NCI-H526 treated with DMSO at 0.1 percent for 48 hours (cell line): ENCODE results near the gene P2RX3.
"Not testable (repeated sequence)": the region's sequence is repeated elsewhere in the genome, so short reads cannot be mapped to it uniquely, and the experiment has no call there.

Source experiments
- DNase-seq: peaks from one replicate; lab custom pipeline; 2025; lab: John Stamatoyannopoulos, UW

The P2RX3 gene

DNA sequence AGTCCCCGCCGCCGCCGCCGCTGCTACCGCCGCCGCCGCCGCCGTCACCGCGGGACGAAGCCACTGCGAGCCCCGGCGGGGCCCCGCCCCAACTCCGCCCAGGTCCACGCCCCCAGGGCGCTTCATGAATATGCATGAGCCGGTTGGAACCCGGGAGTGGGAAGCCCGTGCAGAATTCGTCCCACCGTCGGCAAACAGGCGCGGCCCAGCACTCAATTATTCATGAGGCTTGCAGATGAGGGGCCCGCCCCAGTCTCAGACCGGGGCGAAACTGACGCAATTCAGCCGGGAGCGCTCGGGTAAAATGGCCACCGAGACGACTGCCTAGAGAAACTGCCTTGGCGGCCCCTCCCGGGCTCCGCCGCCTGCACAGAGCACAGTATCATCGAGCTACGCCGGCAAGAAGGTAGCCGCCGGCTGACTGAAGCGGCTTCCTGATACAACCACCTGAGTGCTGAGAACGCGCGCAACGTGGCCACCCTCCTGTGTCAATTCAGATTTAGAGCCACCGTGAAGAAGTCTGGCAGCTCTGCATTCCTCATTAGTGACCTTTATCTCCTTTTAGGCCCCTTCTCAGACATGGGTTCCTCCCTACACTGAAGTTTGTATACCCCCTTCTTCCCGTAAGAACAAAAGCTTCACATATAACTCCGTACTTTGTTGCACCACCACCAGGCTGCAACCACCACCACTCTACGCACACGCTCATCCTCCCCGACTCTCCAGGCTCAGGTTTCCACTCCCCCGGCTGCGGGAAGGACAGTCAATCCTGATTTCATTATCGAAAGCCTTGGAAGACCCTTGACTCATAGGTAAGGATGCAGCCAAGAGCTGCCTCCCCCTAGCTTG lies 13.0 kb upstream of the P2RX3 start, which contains the start of gene TNKS1BP1:
TNKS1BP1 (minus strand) TSS at position 67 of the 849 bp plus-strand sequence. CDS start 3,067 bp downstream, outside the sequence.
- peak; percentile 94 for DNase-seq

DNA sequence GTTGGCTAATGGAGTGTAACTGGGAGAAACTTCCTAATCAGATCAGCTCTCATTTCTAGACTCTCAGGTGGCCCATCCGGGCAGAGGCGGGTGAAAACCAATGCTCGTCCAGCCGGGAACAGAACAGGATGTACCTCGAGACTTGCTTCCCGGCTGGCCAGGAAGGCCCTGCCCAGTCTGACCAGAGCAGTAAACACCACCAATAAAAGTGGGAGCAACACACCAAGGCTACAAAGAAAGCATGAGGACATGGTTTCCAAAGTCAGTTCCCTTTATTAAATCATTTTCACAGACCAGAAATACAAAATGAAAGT lies 12.5 kb upstream of the P2RX3 start:
- DNase-seq = no peak

DNA sequence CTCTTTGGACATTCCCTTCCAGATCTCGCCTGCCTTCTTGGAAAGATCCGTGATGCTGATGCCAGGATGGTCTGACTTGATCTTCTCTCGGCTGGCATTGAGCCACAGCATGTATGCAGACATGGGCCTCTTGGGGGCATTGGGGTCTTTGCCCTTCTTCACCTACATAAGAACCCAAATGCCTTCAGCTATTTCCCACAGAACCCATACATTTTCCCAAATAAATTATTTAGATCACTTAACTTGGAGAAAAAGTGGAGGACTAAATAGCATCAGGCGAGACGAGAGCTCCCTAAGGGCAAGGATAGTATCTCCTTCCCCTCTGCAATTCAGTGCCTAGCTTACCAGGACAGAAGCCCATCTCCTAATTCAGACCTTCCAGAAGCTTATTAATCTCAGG lies 10.4 kb upstream of the P2RX3 start:
- DNase-seq = no peak

DNA sequence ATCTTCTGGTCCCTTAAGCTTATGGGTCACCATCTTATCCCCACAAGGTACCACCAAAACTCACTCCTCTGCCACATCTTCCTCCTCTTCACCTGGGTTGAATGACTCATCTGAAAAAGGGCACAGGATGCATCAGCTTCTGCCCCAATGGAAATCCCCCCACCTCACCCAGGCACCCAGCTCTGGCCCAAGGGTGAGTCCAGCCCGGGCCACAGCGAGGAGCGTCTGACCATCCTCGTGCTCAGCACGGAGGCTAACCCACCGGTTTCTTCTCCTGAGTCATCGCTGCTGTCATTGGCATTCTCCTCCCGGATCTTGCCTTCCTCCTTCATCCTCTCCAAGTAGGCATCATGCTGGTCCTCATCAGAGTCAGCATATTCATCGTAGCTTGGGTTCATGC lies 8.1 kb upstream of the P2RX3 start:
- DNase-seq = no peak

DNA sequence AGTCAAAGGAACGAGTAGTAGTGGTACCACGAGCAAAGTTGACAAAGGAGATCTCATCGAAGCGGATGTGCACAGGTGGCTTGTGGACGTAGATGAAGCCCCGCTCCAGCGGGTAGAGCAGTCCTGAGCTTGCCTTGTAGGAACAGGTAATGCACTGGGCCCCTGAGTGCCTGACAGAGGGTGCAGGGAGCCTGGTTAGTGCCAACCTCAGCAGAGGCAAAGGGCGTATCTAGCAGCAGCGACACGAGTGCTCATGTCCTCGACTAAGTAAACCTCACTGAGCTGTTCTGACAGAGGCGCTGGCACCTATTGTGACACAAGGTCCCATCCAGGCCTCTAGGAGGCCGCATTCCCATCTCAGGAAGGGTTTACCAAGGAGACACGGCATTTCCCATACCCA lies 6.4 kb upstream of the P2RX3 start:
- no peak for DNase-seq

DNA sequence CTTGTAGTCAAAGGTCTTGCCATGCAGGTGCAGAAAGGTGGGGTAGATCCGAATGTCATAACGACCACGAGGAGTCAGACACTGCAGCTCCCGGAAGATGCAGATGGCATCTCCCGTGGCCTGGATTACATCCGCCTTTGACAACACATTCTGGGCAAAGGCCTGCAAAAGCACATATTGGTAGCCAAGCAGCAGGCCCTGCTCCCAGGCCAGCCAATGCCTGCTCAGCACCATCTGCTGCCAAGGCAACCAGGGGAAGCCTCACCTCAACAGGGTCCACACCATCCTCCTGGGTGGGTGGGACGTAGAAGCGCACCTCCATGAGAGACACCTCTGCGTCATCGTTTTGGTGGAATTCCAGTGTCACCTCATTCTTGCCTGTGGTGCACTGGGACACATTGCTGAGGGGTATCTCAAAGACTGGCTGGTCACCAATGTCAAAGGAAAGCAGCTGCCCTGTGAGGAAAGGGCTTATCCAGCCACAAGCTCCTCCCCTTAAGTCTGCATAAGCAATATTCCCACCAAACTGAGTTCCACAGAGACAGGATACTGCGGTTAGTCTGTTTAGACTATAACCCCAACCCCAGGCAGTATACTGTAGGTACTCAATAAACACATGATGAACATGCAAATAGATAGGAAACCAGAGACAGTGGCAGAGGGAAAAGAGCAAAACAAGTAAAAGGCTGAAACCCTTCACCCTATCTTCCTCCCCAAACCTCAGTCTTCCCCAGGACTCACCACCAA lies 5.3 kb upstream of the P2RX3 start:
- DNase-seq = no peak

DNA sequence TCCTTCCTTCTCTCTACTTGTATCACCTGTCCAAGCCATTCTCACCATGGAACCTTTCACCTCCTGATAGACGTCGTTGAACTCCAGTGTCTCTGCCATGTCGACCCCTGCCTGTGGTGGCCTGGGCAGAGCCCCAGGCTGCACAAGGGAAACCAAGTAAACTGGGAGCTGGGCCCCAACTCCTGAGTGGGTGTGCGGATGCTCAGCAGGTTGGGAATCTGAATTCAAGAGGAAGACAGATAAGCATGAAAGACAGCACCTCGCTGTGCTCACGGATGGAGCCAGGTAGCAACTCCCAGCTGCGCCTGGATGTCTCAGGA lies 3.2 kb upstream of the P2RX3 start:
- no peak for DNase-seq

DNA sequence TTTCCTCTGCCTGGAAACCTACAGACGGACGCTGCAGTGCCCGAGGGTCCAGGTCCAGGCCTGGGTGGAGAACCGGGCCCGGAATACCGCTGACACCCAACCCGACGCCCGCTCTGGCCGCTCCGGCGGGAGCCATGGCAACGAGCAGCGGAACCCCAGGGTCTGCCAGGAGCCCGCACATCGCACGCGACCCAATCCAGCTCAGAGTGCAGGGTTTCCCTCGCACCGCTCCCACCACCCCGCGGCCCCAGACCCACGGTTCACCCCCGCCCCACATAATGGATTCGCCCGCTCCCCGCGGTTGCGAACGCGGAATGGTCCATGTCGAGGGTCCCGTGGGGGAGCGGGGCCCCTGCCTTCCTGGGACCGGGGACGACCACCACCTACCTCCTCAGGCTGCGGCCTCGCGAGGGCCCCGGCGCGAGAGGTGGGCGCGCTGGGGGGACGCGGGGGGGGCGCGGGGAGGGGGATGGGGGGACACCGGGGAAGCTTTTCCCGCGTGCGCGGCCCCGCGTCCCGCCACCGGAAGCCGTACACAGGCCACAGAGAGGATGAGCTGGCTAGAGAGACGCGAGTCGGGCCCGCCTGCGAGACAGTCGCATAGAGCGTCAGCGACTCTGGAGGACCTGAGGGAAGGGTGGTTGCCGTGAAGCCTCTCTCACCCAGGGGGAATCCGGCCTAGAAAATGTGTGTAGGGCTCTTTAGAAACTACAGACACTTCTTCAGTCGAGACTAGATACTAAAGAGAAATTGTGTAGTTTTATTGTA lies 2.6 kb upstream of the P2RX3 start, which contains the start of gene SSRP1:
SSRP1 (minus strand) TSS at position 550 of the 768 bp plus-strand sequence. CDS start 771 bp downstream, outside the sequence.
- DNase-seq = peak; percentile 80

DNA sequence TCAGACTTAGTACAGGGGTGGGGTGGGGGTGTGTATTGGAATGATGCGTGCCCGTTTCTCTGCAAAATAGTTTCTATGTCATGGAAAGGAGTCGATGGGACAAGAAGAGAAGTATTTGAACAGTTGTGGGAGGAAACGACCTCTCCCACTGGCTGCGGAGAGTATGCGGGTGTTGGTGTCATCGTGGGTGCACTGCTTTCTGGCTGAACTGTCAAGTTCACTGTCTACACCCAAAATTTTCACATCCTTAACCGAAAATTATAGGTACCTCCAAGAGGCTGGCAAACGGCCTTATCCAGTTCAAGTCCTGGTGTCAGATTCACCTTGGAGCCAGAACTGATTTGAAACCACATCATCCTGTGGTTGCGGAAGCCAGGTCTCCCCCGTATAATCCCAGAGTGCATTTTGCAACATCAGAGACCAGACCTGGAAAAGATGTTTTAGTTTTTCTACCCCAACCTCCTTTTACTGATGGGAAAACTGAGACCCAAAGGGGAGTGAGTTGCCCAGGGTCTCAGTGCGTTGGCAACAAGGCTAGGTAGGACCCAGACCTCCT lies 2.0 kb upstream of the P2RX3 start:
- DNase-seq = no peak

DNA sequence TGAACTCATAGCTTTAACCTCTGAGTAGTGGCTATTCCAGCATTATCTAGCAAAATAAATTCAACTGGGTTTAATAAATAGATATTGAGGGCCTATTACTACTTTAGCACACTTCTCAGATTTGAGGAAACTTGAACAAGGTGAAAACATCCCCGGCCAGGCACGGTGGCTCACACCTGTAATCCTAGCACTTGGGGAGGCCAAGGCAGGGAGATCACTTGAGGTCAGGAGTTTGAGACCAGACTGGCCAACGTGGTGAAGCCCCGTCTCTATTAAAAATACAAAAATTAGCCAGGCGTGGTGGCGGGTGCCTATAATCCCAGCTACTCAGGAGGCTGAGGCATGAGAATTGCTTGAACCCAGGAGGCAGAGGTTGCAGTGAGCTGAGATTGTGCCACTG lies 1.3 kb upstream of the P2RX3 start:
- not testable (repeated sequence) for DNase-seq

DNA sequence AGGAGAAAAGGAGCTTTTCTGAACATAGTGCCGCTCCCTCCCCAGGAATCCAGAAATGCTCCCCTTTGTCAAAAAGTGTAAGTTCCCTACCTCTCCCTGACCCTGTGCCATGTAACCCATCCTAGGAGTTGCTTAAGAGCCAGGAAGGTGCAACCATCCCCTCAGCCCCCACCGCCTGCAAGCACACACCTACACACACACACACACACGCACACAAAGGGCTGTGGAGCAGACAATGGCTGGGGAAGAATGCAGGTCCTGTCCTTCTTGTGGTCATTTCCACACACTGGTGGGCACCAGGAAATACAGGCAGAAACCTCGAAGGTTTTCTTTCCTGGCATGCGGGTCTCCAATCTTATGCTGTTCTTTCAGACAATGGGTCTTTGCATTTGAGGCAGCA lies 1.2 kb downstream of the P2RX3 start:
- no peak for DNase-seq

DNA sequence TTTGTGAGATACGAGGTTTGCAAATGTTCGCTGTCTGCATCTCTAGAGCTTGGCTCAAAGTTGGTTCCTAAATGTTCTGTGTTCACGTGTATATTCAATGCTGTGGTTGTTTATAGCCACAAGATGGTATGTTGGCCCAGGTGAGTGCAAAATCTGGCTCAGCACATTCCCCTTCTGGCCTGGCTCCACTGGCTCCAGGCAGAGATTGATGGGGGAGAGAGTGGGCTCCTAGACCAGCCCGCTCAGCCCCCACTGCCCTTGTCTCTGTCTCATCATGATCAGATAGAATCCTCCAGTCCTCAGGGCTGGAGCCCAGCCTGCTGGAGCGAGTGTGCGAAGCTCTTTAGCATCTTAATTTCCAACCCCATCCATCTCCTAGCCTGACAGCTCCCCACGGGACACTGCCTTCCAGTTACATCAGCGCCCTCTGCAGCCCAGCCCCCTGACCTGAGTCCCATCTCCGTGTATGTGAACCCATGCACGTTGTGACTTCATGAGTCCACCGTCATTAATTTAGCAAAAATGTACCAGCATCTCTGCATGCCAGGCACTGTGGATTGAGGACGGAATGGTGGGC lies 2.0 kb downstream of the P2RX3 start:
- peak; percentile 54 for DNase-seq

DNA sequence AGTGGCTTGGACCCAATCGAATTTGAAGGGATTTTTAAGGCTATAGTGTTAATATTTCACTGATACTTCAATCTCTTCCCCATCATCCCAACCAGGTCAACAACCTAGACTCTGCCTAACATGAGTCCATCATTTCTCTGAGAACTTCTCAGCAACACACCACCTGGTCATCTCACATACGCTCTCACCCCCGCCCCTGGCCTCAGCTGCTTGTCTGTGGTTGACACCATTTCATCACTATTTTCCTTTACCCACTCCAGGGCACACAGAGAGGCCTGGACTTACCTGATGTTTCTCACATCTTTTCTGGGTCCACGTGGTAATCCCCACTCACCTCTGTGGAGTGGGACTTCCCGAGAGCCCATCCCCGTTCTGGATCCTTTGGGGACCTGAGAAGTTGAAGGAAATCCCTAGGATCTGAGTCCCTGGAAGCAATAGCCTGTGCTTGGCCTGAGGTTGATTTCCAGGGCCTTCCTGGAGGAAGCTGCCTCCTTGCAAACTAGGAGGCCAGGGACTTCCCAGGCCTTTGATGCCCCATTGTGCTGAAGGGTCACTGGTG lies 3.2 kb downstream of the P2RX3 start:
- no peak for DNase-seq

DNA sequence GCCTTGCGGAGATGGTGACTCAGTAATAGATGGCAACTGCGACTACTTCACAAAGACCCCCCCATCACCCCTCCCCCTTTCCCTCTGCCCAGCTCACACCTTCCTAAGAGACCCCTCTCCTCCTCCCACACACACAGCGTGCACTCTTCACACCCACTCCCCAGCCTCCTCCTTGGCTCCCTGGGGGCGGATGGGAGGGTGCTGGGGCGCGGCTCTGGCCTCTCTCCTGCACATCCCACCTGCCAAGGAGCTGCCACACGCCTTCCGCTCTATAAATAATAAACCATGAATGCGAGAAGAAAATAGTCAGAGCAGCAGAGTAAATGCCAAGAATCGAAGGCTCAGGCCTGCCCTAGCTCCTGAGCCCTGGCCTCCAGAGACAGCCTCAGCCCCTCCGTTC lies 4.5 kb downstream of the P2RX3 start:
- DNase-seq = no peak

DNA sequence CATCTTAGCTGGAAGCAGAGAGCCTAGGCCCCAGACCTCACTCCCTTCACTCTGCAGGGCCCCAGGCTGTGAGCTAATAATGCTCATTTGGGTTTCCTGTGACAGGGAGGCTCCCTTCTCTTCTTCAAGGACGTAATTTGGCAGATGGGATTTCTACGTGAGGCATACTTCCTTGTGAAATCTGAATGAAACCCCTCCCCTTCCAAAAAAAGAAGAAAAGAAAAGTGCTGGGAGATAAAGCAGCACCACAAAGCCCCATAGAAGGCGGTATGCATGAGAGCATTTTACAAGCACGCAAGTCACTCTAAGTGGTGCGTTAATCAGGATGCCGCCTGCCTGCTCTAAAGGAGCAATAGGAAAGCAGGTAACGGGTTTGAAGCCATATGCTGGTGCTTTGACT lies 5.7 kb downstream of the P2RX3 start:
- no peak for DNase-seq

DNA sequence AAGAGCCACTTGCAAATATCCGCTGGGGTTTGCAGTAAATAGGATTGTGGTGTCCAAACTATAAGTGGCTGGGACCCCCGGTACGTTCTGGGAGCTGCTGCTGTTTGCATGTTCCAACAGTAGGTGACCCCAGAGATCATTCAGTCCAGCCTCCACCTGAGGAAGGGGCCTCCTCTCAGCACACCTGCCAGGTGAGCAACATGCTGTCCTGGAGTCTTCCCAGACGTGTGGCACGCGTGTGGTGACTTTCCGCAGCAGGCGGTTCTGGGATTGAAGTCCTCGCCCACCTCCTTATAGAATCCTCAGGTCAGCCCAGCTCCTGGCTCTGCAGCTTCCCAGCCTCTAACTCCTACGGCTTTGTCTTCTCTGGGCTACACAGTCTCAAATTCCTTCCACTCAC lies 6.7 kb downstream of the P2RX3 start:
- no peak for DNase-seq

DNA sequence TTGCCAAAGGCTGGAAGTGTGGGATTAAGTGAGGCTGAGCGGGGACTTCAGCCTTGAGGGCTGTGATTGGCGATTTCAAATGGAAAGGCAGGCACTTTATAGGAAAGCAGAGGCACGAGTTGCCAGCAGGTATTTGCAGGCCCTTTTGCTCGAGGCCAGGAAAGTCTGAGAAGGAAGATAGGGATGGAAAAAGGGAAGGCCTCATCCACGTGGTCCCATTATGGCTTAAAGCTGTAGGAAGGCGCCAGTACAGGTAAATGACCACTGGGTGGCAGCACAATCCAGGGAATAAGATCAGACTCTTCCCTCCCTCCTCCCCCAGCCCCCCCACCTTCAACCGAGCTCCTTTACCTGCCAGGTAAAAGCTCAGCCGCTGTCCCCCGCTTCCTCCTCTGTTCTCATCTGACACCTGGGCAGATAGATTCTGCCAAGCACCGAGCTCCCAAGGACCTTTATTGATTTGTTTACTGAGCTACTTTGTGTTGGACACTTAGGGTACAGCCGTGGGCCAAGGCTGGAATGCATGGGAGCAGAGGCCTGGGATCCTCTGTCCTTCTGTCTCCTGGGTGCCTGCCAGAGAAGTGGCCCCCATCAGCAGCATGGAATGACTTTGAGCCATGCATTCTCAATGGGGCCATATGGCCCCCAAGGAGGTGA lies 7.5 kb downstream of the P2RX3 start:
- DNase-seq = peak; percentile 48

DNA sequence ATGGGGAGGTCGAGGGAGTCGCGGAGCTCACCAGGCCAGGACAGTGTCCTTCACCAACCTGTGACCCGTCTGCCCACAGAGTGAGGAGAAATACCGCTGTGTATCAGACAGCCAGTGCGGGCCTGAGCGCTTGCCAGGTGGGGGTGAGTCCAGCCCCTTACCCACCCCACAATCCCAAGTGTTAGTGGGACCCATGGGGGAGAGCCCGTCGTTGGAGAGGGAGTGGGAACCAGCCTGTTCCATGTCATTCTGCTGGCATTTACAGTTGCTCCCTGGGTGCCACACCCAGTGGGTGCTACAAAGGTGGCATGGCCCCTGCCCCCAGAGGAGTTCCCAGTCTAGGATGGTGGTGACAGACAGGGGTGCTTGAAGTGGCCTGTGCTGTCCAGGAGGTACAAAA lies 9.2 kb downstream of the P2RX3 start:
- no peak for DNase-seq

DNA sequence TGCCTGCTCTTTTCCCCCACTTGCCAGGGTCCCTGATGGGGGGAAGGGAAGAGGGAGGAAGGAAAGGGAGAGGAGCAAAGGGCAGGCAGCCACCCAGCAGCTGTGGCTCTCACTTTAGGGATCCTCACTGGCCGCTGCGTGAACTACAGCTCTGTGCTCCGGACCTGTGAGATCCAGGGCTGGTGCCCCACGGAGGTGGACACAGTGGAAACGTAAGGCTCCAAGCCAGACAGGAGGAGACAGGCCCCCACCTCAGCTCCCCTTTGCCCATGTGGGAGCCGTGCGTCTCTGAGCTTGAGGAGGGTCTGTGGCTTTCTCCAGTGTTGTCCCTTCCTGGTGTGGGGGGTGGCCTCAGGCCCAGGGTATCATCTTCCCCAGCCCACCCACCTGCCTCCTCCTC lies 9.9 kb downstream of the P2RX3 start:
- no peak for DNase-seq

DNA sequence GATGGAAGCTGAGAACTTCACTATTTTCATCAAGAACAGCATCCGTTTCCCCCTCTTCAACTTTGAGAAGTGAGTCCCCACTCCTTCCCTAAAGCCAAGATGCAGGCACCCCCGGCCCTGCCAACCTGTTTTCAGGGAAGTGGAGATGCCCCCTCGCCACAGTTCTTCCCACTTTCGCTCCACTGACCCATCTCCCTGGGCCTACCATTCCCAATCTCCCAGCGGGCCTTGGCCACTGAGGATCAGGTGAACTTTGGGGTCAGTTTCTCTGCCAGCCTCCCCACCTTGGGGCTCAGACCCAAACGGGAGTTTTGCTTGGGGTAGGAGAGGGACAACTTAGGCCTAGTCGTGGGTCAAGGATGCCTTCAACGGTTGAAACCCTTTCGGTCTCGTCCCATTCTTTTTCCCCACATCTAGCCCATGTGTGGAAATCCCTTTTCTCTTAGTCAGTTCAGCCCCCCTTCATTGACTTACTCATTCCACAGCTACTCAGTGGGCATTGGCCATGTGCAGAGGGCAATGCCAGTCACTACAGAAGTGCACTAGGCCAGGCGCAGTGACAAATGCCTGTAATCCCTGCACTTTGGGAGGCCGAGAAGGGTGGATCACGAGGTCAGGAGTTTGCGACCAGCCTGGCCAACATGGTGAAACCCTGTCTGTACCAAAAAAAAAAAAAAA lies 10.6 kb downstream of the P2RX3 start:
- DNase-seq = no peak
